AG10803 (cell line): Measurements from ENCODE around the gene KLK14.

Experiments
- DNase-seq: peaks from one replicate; pipeline ENCODE4 v3.0.0; 2010; ENCODE audit warnings: low read depth
- H3K4me3 ChIP-seq: 2 replicates; pipeline ENCODE4 v1.5.1; 2011; ENCODE audit warnings: mild to moderate bottlenecking, low read length, control low read depth
- TF ChIP-seq, protein P1 (sequence below): conservative IDR thresholded peaks from 2 replicates; pipeline ENCODE4 v1.5.1; 2011; ENCODE audit warnings: mild to moderate bottlenecking, low read length, control low read depth, inconsistent platforms

Gene KLK14

DNA sequence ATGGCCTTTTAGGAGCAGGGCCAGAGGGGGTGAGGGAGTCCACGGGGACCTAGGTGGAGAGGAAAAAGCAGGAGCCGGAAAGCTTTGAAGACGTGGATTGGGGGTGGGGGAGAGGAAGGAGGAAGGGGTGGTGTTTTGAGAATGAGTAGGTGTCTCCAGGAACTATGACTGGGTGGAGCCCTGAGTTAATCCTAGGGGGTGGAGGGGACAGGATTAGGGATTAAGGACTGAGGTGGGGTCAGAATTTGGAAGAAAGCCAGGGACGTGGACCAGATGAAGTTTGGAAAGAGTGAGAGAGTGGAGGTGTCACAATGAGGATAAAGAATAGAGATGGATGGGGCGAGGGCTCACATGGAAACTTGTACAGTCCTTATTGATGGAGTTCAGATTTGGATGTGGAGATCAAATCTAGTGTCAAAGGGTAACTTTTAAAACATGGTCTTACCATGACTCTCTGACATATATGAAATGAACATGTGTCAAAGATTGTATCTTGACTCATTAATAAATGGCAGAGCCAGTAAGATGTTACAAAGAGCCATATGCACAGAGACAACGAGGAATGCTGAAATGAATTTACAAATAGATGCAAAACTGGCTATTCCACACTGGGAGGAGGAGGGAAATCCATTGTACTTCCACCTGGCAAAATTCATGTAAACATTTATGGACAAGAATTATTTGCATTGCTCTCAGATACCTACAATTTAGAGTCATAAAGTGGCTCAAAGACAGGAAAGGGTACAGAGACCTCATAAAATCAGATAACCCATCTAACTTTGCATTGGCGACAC, 16.1 kb downstream of the KLK14 start:
- no peak overlapping the region for H3K4me3 ChIP-seq
- DNase-seq = no peak
- TF ChIP-seq, protein P1, sequence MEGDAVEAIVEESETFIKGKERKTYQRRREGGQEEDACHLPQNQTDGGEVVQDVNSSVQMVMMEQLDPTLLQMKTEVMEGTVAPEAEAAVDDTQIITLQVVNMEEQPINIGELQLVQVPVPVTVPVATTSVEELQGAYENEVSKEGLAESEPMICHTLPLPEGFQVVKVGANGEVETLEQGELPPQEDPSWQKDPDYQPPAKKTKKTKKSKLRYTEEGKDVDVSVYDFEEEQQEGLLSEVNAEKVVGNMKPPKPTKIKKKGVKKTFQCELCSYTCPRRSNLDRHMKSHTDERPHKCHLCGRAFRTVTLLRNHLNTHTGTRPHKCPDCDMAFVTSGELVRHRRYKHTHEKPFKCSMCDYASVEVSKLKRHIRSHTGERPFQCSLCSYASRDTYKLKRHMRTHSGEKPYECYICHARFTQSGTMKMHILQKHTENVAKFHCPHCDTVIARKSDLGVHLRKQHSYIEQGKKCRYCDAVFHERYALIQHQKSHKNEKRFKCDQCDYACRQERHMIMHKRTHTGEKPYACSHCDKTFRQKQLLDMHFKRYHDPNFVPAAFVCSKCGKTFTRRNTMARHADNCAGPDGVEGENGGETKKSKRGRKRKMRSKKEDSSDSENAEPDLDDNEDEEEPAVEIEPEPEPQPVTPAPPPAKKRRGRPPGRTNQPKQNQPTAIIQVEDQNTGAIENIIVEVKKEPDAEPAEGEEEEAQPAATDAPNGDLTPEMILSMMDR = no peak

DNA sequence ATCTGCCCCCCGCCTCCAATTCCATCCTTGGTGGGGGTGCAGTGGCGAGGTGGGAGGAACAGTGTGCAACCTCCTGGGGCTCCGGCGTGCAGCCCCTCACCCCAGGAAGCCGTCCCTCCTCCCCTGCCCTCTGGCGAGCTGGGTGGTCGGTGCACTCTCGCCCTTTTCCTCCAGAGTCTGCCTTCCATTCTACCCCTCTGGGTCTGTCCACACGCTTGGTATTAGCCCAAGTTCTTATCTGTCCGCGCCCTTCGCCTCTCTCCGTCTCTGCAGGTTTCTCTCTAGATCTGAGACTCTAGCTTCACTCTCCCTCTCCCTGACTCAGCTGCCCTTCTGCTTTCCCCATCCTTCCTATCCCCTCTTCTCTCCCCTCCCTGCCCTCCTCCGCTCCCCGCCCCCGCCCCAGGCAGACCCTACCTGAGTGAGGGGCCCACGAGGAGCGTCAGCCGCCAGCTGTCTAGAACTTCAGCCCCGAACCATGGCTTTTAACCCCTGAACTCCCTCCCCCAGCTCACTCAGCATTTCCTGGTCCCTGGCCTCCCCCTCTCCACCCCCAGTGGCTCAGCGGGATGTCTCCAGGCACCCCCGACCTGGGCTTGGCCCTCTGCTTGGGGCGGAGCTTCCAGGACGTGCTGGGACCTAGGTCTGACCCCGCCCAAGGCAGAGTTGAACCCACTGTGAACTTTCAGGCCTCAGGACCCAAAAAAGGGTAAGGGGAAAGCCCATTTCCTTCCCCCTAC, 17.3 kb downstream of the KLK14 start:
- no peak for DNase-seq
- TF ChIP-seq, protein P1 = no peak
- H3K4me3 ChIP-seq = no peak overlapping the region

DNA sequence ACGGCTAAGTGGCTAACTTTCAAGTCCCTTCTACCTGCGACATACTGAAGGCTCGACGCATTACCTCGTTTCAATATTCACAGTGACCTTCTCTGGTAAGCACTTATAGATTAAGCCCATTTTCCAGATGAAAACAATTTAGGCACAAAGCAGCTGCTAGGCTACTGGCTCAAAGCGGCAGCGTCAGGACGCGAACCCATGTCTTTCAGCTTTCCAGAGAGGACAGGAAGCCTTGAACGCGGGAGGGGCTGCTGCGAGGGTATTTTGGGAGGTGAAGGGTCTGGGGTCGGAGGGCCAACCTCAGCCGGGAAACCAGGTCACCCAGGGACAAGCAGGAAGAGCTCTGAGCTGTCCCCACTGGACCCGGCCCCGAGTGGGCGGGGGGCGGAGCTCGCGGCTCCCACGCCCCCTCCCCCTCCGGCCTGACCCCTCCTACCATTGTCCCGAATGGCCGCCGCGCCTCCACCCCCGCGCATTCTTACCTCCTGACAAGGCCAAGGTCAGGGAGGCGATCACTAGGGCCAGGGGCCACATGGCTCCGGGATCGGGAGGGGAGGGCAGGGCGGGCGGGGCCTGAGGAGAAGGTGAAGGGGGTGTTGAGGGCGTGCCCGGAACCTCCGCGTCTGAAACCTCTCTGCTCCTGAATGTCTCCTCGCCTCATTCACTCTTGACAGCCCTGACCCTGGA, 18.0 kb downstream of the KLK14 start, which contains the start of gene KLK13:
Gene KLK13, minus strand, starts transcription at position 559 of the 687 bp plus-strand sequence. Its CDS starts 25 bp downstream, at position 534.
- no peak within 1 kb of the TSS for H3K4me3 ChIP-seq
- DNase-seq = no peak
- TF ChIP-seq, protein P1 = no peak

DNA sequence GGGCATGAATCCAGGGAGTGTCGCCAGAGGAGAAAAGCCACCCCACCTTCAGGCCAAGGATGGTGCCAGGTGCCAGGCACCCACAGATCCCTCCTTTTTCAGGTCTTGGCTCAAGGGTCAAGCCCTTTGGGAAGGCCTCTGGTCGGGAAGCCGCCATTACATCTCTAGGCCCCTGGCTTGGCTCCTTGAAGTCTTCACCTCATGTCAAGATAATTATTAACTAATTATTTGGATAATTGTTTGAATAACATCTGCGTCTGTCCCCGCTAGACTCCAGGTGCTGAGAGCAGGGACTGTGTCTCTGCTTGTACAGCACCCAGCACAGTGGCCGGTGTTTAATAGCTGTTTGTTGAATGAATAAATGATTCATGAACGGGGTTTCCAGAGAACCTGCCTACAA, 19.0 kb downstream of the KLK14 start:
- TF ChIP-seq, protein P1 = no peak
- H3K4me3 ChIP-seq = no peak overlapping the region
- no peak for DNase-seq

DNA sequence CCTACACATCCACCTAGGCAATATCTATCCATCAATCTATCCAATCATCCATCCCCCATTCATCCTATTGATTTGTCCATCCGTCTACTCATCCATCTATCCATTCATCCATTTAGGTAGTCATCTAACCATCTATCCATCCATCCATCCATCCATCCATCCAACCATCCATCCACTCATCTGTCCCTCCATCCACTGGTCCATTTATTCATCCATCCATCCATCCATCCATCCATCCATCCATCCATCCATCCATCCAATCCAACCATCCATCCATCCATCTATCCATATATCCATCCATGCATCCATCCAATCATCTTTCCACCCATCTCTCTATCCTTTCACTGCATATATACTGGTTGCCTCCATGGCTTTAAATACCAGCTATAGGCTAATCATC, 21.7 kb downstream of the KLK14 start:
- no peak for DNase-seq
- no peak overlapping the region for H3K4me3 ChIP-seq
- TF ChIP-seq, protein P1 = no peak

DNA sequence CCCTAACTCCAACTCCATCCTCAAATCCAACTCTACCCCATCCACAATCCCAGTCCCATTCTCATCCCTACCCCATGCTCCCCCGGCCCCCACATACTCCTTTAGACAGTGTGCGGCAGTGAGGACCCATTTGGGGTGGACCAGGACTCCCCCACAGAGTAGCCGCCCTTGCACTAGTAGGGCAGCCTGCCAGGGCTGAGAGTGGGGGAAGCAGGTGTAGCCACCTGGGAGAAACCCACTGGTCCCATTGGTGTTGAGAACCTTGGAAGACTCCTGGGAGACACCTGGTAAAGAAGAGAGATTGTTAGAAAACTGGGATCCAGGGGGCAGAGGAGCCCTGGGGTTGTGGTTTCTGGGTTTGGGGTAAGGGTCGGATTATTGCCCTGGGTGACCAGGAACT, 22.4 kb downstream of the KLK14 start:
- no peak for DNase-seq
- TF ChIP-seq, protein P1 = no peak
- H3K4me3 ChIP-seq = no peak overlapping the region
